SK-N-MC (cell line): Measurements from ENCODE around the gene TGFBR3.

Experiments
- EZH2 ChIP-seq: fragments of 200-600 bp; sonication (generic); IDR thresholded peaks from one replicate; pipeline ENCODE4 v1.6.1; 2017; ENCODE audit warnings: antibody characterized with exemption
- FOXP2 ChIP-seq: optimal IDR thresholded peaks from 2 replicates; pipeline ENCODE3; 2011; ENCODE audit warnings: mild to moderate bottlenecking, moderate library complexity; ENCODE audit not compliant: insufficient read depth; ENCODE audit errors: extremely low read length, control extremely low read depth
- POLR2AphosphoS5 ChIP-seq: IDR thresholded peaks from 2 replicates; pipeline ENCODE4 v1.6.1; 2012; ENCODE audit warnings: mild to moderate bottlenecking, low read depth, low read length, borderline replicate concordance

- TF ChIP-seq EZH2 (no peak), POLR2AphosphoS5 (no peak), FOXP2 (no peak)
Measured at GRCh38 chr1:91872000-91872399, 14.0 kb downstream of the TGFBR3 start.
